HCT116 (cell line): Measurements from ENCODE around the gene AP1S1. TPM values are rescaled to one million over a fixed set of nuclear protein-coding genes. Genes with fewer than 3 reads are reported as not detected.

ENCODE experiments used
- ATAC-seq: fragments of 200-7000 bp; cut with Tn5 transposase; 2 replicates; pipeline ENCODE4 v1.9.1; 2020; ENCODE audit warnings: mild to moderate bottlenecking, moderate library complexity
- BruUV-seq: library from RNA; stranded (reverse); fragments of 400-500 nt; replicated peaks from 2 replicates; lab custom pipeline; 2021; lab: Mats Ljungman, UMichigan
- CTCF ChIA-PET: fragments of 300-600 bp; sonication (Branson Sonifier 250); formaldehyde crosslinking; loops from one replicate; lab custom pipeline; 2021; ENCODE audit warnings: antibody characterized with exemption; lab: Charles Lee
- POLR2A ChIA-PET: fragments of 300-600, 350-600 bp; sonication (Branson Sonifier 250); formaldehyde crosslinking; loops from one replicate; lab custom pipeline; 2021; ENCODE audit warnings: antibody characterized with exemption; lab: Charles Lee
- RAD21 ChIA-PET, 2 experiments: fragments of 300-600 bp; sonication (Branson Sonifier 250); formaldehyde crosslinking; loops; one replicate each; lab custom pipeline; 2023; ENCODE audit warnings: low total read pairs in 2 of 2; ENCODE audit not compliant: uncharacterized antibody in 2 of 2, unreplicated experiment in 2 of 2, low non-redundant PET in 1 of 2; lab: Charles Lee
- DNase-seq: peaks from one replicate; pipeline ENCODE4 v3.0.0-alpha.2; 2010; ENCODE audit warnings: low read depth, low spot score
- H2AFZ ChIP-seq: fragments of 200-600 bp; shearing (Covaris generic), sonication (generic); 2 replicates; pipeline ENCODE4 v1.6.1; 2017; ENCODE audit warnings: low read depth, mixed run types, mixed read lengths, antibody characterized with exemption, low read length; ENCODE audit not compliant: poor library complexity, severe bottlenecking
- H3K27ac ChIP-seq: 2 replicates; pipeline ENCODE4 v1.5.1; 2012; ENCODE audit warnings: low read depth, low read length
- H3K27me3 ChIP-seq: fragments of 200-600 bp; sonication (generic); 2 replicates; pipeline ENCODE4 v1.6.1; 2016; ENCODE audit warnings: mixed run types, low read length, mixed read lengths; ENCODE audit not compliant: insufficient read depth
- H3K36me3 ChIP-seq, 2 experiments: fragments of 200-500 bp in 1 of 2; fragments of 200-600 bp in 1 of 2; sonication (Bioruptor generic) in 1 of 2; sonication (generic) in 1 of 2; 2 replicates each; pipeline versions ENCODE4 v1.5.1 to v1.6.1; 2014 to 2016; ENCODE audit warnings: low read length in 2 of 2, inconsistent platforms in 1 of 2, mixed read lengths in 1 of 2, mixed run types in 1 of 2; ENCODE audit not compliant: insufficient read depth in 2 of 2, control insufficient read depth in 1 of 2
- H3K4me1 ChIP-seq, 2 experiments: fragments of 200-600 bp in 1 of 2; sonication (generic) in 1 of 2; 2 replicates each; pipeline versions ENCODE4 v1.5.1 to v1.6.1; 2012 to 2017; ENCODE audit warnings: low read length in 2 of 2, inconsistent platforms in 1 of 2, mild to moderate bottlenecking in 1 of 2, mixed read lengths in 1 of 2, mixed run types in 1 of 2, moderate library complexity in 1 of 2; ENCODE audit not compliant: insufficient read depth in 2 of 2, control insufficient read depth in 1 of 2
- H3K4me2 ChIP-seq: fragments of 200-600 bp; sonication (generic); 2 replicates; pipeline ENCODE4 v1.6.1; 2017; ENCODE audit warnings: mixed run types, low read length, mixed read lengths
- H3K4me3 ChIP-seq, 2 experiments: fragments of 200-600 bp in 1 of 2; sonication (generic) in 1 of 2; replicated peaks in 1 of 2; 2 replicates each; pipeline ENCODE4 v1.5.1; 2011 to 2016; ENCODE audit warnings: low read length in 2 of 2, control low read depth in 1 of 2, low read depth in 1 of 2, mild to moderate bottlenecking in 1 of 2, mixed read lengths in 1 of 2, mixed run types in 1 of 2
- H3K79me2 ChIP-seq: fragments of 200-600 bp; sonication (generic); 2 replicates; pipeline ENCODE4 v1.6.1; 2017; ENCODE audit warnings: mild to moderate bottlenecking, mixed run types, low read length, moderate library complexity, mixed read lengths; ENCODE audit not compliant: insufficient read depth
- H3K9ac ChIP-seq: fragments of 200-600 bp; sonication (generic); 2 replicates; pipeline ENCODE4 v1.6.1; 2016; ENCODE audit warnings: low read length, mixed read lengths
- H3K9me2 ChIP-seq: fragments of 200-600 bp; sonication (generic), shearing (Covaris generic); 2 replicates; pipeline ENCODE4 v1.6.1; 2017; ENCODE audit warnings: mixed run types, mild to moderate bottlenecking, moderate library complexity; ENCODE audit not compliant: insufficient read depth
- H3K9me3 ChIP-seq, 2 experiments: fragments of 200-500 bp in 1 of 2; fragments of 200-600 bp in 1 of 2; sonication (Bioruptor generic) in 1 of 2; sonication (generic) in 1 of 2; 2 replicates each; pipeline ENCODE4 v1.6.1; 2014 to 2017; ENCODE audit warnings: low read length in 2 of 2, mixed read lengths in 2 of 2, inconsistent platforms in 1 of 2, low read depth in 1 of 2, mild to moderate bottlenecking in 1 of 2, mixed run types in 1 of 2, moderate library complexity in 1 of 2; ENCODE audit not compliant: control insufficient read depth in 1 of 2, insufficient read depth in 1 of 2
- H4K20me1 ChIP-seq: fragments of 200-600 bp; sonication (generic), shearing (Covaris generic); 2 replicates; pipeline ENCODE4 v1.6.1; 2017; ENCODE audit warnings: mixed run types, mild to moderate bottlenecking, moderate library complexity; ENCODE audit not compliant: insufficient read depth
- CEBPB ChIP-seq: IDR thresholded peaks from 2 replicates; pipeline ENCODE4 v1.6.1; 2012; ENCODE audit warnings: low read depth
- CTCF ChIP-seq, 3 experiments: fragments of 200-600 bp in 1 of 3; sonication (generic) in 1 of 3; IDR thresholded peaks in 2 of 3; conservative IDR thresholded peaks in 1 of 3; 2 replicates each; pipeline ENCODE4 v1.5.1; 2012 to 2017; ENCODE audit warnings: low read depth in 2 of 3, low read length in 2 of 3, antibody characterized with exemption in 1 of 3, borderline replicate concordance in 1 of 3, control low read depth in 1 of 3, mild to moderate bottlenecking in 1 of 3, mixed read lengths in 1 of 3, mixed run types in 1 of 3, moderate library complexity in 1 of 3; ENCODE audit not compliant: insufficient read depth in 1 of 3
- EZH2 ChIP-seq: fragments of 200-600 bp; sonication (generic); IDR thresholded peaks from 2 replicates; pipeline ENCODE4 v1.6.1; 2017; ENCODE audit warnings: antibody characterized with exemption, mixed run types
- EZH2phosphoT487 ChIP-seq: fragments of 200-600 bp; IDR thresholded peaks from 2 replicates; pipeline ENCODE4 v1.6.1; 2018; ENCODE audit warnings: antibody characterized with exemption, borderline replicate concordance
- FOSL1 ChIP-seq: IDR thresholded peaks from 2 replicates; pipeline ENCODE4 v1.6.1; 2012; ENCODE audit warnings: low read depth
- JUND ChIP-seq: IDR thresholded peaks from 2 replicates; pipeline ENCODE4 v1.6.1; 2012
- MAX ChIP-seq: IDR thresholded peaks from 2 replicates; pipeline ENCODE4 v1.6.1; 2012
- POLR2AphosphoS5 ChIP-seq: IDR thresholded peaks from 2 replicates; pipeline ENCODE4 v1.6.1; 2011; ENCODE audit warnings: mild to moderate bottlenecking, low read depth, low read length, moderate library complexity
- RAD21 ChIP-seq: IDR thresholded peaks from 2 replicates; pipeline ENCODE4 v1.6.1; 2012; ENCODE audit warnings: low read depth, mild to moderate bottlenecking
- SIN3A ChIP-seq: IDR thresholded peaks from 2 replicates; pipeline ENCODE4 v1.6.1; 2012; ENCODE audit warnings: low read depth
- SRF ChIP-seq: IDR thresholded peaks from 2 replicates; pipeline ENCODE4 v1.6.1; 2012; ENCODE audit warnings: low read depth
- TCF7L2 ChIP-seq: IDR thresholded peaks from 2 replicates; pipeline ENCODE4 v1.7.0; 2011; ENCODE audit warnings: borderline replicate concordance, inconsistent platforms; ENCODE audit not compliant: insufficient read depth, insufficient read length; ENCODE audit errors: extremely low read depth
- YY1 ChIP-seq: IDR thresholded peaks from 2 replicates; pipeline ENCODE4 v1.6.1; 2011; ENCODE audit warnings: low read length, low read depth, moderate library complexity, mild to moderate bottlenecking; ENCODE audit not compliant: insufficient replicate concordance; ENCODE audit errors: extremely low read depth
- ZFX ChIP-seq: fragments of 450-650 bp; IDR thresholded peaks from 2 replicates; pipeline ENCODE4 v1.6.1; 2017
- intact Hi-C: fragments of 100-400 bp; cut with micrococcal nuclease; formaldehyde crosslinking; loops from 2 replicates; pipeline ENCODE4 v1.10.0; 2022
- total RNA-seq: library from RNA; stranded (reverse); gene quantifications from one replicate; pipeline ENCODE4 v1.2.1, GENCODE V29; 2021; ENCODE audit not compliant: unreplicated experiment

Gene AP1S1
- total RNA-seq, 1 experiment from 2014 or later = 130 TPM

GRCh38 chr7:101168412-101169049 is 14.3 kb downstream of the AP1S1 start:
- H4K20me1 ChIP-seq = no peaks in the 10 kb centered on the region
- DNase-seq = no peak

More at GRCh38 chr7:101168412-101169049, 14.3 kb downstream of the AP1S1 start:
- intact Hi-C loops = loop anchor here (1.0 kb wide), 1 partner anchor 24 kb away; no protein-coding TSS in a partner anchor
- Histone ChIP-seq H2AFZ (no peak overlapping the region), H3K27ac (no peak overlapping the region), H3K9me2 (no peaks in the 10 kb centered on the region), H3K79me2 (0 out of 2 replicates have a peak, but pooled peaks cover 7% of the 10 kb centered on the region), H3K36me3 (no peaks in the 10 kb centered on the region), H3K4me2 (peak overlapping the region; percentile 80)
- no TSS peak for BruUV-seq
- ChIA-PET CTCF (interaction anchor here (0.9 to 1.4 kb wide), 4 partner anchors 24 to 114 kb away, joined by 3 to 5 read pairs (median 4); partner anchors contain the start of gene FIS1), POLR2A (no interaction called here)
- TF ChIP-seq CTCF (IDR thresholded peaks at IDR 0.05 in 2 of 3, conservative IDR thresholded peaks at IDR 0.05 in 1 of 3; ENCODE audit: borderline replicate concordance in 1 of 3, insufficient read depth in 1 of 3, low read depth in 2 of 3, low read length in 2 of 3) (no peak), CEBPB (no peak), ZFX (no peak), EZH2 (no peak), JUND (no peak), TCF7L2 (no peak), SRF (no peak), YY1 (no peak), SIN3A (no peak), FOSL1 (no peak), EZH2phosphoT487 (no peak), RAD21 (no peak), MAX (no peak), POLR2AphosphoS5 (no peak)
- TF ChIP-seq, all 23 proteins: peak for 0
- H3K9ac ChIP-seq = peak overlapping the region; percentile 54; the same call in 1 of the 2 replicates
- H3K9me3 ChIP-seq = no peaks in the 10 kb centered on the region
- no peak for ATAC-seq
- no peaks in the 10 kb centered on the region for H3K27me3 ChIP-seq
- peaks cover 45 to 88% of the 10 kb centered on the region in 2 experiments for H3K4me1 ChIP-seq
- RAD21 ChIA-PET = interaction anchor here in 1 of 2 experiments (1.2 kb wide), 1 partner anchor 25 kb away, joined by 3 read pairs; no protein-coding TSS in a partner anchor
- H3K4me3 ChIP-seq = peak overlapping the region in 1 of 2 experiments; percentile 55; a peak in 3 of 4 replicates
